Activated CD8-positive, alpha-beta memory T cell treated with anti-CD3 and anti-CD28 coated beads for 48 hours (primary cell): ENCODE data around the gene PITRM1.
A peak's percentile ranks its signal among the peaks of the same experiment; 100 is the strongest.
"Not testable (repeated sequence)": the region's sequence is repeated elsewhere in the genome, so short reads cannot be mapped to it uniquely, and the experiment has no call there.

Experiments used
- DNase-seq, 3 experiments: peaks; one replicate each; pipeline ENCODE4 v3.0.0-alpha.2; 2020; ENCODE audit warnings: low read depth in 2 of 3, low spot score in 2 of 3

PITRM1 gene

GRCh38 chr10:3197348-3198003 is 24.9 kb upstream of the PITRM1 start:
- DNase-seq = peak; percentile 35 to 63 (median 50)

DNA sequence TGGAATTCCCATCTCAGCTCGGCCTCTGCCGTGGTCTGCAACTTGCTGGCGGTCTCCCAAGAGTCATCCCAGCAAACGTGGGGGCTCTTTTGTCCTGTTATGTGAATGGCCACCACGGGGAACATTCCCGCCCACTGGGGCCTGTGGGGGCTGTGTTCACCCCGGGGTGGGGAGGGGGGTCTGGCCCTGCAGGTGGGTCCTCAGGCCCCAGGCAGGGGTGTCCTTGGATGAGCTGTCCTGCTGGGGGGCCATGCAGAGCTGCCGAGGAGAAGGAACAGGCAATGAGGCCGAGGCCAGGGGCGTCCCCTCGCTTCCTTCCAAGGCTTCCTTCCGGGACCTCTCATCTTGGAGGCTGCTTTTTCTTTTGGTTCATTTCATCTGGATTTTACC is 24.4 kb upstream of the PITRM1 start:
- DNase-seq = no peak

GRCh38 chr10:3196482-3196881 is 23.9 kb upstream of the PITRM1 start:
- DNase-seq = no peak

DNA sequence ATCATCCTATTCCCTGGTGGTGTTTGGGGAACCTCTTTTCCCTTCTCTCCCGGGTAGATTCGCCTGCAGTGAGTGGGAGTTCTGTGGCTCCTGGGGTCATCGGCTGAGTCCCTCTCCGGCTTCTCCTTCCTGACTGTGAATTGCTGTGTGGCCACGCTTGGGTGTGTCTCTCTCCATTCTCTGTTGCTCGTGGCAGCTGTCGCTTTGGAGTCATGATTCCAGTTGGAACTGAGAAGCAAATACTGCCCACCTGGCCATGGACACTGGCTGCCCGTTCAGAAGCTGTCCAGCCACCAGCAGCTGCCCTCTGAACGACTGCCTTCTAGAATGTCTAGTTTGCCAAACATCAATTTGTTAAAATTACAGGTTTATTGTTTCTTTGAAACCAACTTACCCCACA is 23.1 kb upstream of the PITRM1 start:
- no peak for DNase-seq

GRCh38 chr10:3195286-3195685 is 22.7 kb upstream of the PITRM1 start:
- no peak for DNase-seq

DNA sequence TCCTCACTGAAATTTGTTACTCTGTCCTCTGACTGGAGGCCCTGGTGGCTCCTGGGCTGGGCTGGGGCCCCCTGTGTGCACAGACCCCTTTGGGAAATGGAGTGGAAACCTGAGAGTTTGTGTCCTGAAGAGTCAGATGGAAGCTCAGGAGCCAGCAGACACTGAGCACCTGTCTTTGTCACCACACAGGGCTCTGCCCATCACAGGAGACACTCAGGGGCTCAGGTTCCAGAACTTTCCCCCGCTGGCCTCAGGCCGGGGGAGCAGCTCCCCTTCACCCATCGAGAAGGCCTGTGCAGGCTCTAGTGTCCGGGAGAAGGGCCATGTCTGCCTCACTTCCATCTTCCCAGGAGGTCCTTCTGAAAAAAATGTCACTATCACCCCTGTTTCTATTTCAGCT is 22.3 kb upstream of the PITRM1 start:
- no peak for DNase-seq

- DNase-seq = no peak
Measured at GRCh38 chr10:3193751-3194150, 21.2 kb upstream of the PITRM1 start.

- no peak for DNase-seq
Measured at GRCh38 chr10:3192856-3193635, 20.5 kb upstream of the PITRM1 start.

DNA sequence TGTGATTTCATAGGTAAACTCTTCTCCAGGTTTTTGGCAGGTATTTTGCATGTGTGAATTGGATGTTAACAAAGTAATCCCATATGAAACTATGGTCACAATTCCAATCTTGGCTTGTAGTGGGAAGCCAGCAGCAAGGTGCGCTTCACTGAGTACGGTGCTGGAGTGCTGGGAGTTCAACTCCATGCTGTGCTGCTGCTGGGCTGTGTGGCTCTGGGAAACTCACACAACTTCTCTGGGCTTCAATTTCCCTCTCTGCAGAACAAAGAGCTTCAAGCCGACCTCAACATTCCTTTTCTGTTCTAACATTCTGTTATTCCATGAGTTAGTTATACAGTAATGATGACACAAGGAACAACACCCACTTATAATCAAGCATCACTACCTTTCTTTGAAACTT is 18.2 kb upstream of the PITRM1 start:
- no peak for DNase-seq

DNA sequence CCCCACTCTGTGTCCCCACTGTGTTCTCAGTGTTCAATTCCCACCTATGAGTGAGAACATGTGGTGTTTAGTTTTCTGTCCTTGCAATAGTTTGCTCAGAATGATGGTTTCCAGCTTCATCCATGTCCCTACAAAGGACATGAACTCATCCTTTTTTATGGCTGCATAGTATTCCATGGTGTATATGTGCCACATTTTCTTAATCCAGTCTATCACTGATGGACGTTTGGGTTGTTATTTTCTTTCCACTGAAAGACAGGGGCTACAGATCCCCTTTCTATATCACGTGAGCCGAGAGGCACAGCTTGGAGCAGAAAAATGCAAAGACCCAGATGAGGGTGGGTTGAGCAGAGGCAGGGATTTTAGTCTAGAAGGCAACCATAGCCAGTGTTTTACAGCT is 14.6 kb upstream of the PITRM1 start:
- DNase-seq = not testable (repeated sequence)

DNA sequence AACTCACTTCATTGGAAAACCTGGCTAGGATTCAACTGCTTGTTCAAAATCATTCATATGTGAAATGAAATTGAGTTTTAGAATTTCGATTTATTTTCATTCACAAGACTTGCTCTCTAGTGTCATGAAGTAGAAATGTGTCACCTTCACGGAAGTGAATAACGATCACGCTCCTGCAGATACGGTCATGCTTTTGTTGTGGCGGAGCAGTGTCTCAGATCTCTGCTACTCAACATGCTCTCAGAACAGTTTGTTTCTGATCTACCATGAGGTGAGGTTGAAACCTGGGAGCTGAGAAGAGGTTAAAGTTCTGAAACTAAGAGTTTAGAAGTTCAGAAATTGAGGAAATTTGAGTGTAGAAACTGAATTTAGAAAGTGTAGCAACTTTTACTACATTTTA is 13.8 kb upstream of the PITRM1 start:
- DNase-seq = no peak

GRCh38 chr10:3185386-3185785 is 12.8 kb upstream of the PITRM1 start:
- DNase-seq = no peak

DNA sequence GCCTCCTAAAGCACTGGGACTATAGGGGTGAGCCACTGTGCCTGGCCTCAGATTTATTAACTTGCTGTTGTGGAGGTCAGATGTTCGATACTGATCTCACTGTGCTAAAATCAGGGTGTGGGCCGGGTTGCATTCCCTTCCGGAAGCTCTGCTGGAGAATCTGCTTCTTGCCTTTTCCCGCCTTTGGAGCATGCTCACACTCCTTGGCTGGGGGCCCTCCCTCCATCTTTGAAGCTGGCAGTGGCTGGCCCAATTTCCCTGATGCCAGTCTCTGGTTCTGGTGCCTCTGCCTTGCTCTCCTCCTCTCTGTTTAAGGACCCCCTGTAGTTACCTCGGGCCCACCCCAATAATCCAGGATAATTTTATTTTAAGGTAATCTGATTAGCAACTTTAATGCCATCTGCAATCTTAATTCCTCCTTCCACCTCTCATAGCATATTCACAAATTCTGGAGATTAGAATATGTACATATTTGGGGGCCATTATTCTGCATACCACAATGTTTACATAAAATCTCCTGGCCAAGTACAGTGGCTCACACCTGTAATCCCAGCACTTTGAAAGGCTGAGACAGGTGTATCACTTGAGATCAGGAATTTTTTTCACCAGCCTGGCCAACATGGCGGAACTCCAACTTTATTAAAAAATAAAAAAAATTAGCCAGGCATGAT is 7.9 kb upstream of the PITRM1 start:
- DNase-seq = no peak

DNA sequence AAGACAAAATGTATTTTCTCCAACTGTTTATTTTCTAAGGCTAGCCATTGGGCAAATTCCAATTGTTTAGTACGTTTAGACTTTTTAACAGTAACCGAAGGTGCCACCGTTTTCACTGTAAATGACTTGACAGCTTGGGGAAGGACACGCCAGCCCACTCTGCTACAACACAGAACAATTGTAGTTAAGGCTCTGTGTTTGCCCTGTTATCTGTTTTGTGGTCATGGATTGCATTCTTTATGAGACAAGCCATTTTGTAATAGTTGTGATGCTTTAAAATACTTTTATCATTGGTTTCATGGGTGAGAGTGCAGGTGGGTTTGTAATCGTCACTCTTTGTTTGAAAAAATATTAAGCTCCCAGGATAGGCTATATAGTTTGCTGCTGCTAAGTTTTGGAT is 6.6 kb upstream of the PITRM1 start:
- DNase-seq = no peak

DNA sequence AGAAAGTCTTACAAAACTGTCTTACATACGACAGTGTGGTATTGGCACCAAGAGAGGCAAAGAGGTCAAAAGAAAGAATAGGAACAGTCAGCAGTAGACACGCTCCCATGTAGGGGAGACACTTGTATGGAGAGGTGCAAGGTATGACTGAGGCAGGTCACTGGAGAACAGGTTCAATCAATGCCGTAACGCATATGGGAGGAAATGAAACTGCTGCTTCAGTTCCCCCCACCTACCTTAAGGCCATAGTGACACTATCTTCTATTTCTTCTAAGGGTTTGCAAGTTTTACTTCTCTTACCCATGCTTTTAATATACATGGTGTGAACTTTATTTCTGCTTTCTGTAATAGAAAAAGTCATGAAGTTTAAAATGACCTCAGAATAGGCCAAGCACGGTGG is 5.5 kb upstream of the PITRM1 start:
- no peak for DNase-seq

DNA sequence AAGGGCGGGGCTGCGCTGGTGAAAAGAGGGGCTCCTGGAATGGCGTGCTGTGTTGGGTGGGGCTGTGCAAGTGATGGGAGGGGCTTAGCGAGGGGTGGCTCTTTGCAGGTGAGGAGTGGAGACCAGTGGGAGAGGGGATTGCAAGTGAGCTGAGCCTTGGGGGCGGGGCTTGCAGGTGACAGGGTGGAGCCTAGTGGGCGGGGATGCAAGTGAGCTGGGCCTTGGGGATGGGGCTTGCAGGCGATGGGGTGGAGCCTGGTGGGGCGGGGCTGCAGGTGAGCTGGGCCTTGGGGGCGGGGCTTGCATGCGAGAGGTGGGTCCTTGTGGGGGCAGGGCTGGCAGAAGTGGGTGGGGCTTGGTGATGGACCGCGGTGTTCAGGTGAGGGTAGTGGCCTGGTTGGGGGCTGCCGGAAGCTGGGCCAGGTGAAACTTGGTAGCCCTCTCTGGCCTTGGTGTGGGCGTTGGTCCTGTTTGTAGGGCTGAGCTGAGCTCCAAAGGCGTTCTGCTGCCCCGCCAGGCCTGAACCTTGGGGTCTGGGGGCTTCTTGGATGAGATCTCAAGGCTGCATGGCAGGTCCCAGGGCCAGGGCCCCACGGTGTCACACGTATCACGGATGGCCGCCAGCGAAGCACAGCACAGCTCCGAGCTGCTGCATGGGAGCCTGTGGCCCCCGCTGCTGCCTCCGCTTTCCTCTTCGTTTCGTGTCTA is 743 bp upstream of the PITRM1 start:
- DNase-seq = no peak

DNA sequence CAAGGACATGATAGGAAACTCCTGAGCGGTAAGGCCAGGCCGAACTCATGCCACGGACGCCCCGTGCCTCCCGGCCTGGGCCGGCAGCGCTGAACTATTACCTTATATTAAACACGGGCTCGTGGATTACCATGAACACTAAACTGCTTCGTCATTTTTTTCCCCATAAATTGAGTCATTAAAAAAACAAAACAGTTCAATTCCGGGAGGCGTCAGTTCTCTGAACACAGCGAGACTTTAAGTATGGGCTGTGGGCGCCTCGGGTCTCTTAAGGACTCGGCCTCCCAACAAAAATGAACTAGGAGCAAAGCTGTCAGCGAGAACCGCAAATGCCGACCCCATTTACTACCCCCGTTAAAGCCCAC is 519 bp downstream of the PITRM1 start:
- DNase-seq = no peak

DNA sequence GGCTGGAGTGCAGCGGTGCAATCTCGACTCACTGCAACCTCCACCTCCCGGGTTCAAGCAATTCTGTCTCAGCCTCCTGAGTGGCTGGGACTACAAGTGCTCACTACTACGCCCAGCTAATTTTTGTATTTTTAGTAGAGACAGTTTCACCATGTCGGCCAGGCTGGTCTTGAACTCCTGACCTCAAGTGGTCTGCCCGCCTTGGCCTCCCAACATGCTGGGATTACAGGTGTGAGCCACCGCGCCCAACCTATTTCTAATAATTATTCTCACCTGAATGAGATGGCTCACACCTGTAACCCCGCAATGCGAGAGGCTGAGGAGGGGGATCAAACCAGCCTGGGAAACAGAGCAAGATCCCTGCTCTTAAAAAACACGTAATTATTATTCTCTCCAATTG is 1.1 kb downstream of the PITRM1 start:
- DNase-seq = not testable (repeated sequence)

GRCh38 chr10:3169673-3170072 is 2.9 kb downstream of the PITRM1 start:
- DNase-seq = no peak

GRCh38 chr10:3169271-3169670 is 3.3 kb downstream of the PITRM1 start:
- DNase-seq = no peak

- no peak for DNase-seq
Measured at GRCh38 chr10:3167611-3168330, 4.8 kb downstream of the PITRM1 start.
